Activated T-helper 1 cell treated with anti-CD3 and anti-CD28 coated beads, Interleukin-2, amount 50 U/mL, for 16 hours (primary cell): ENCODE measurements around the gene PPFIA2.

Experiments
- DNase-seq, 2 donors: peaks; one replicate each; pipeline ENCODE4 v3.0.0-alpha.2; 2020; ENCODE audit warnings: low read depth in 1 of 2, low spot score in 1 of 2

PPFIA2 gene

DNA sequence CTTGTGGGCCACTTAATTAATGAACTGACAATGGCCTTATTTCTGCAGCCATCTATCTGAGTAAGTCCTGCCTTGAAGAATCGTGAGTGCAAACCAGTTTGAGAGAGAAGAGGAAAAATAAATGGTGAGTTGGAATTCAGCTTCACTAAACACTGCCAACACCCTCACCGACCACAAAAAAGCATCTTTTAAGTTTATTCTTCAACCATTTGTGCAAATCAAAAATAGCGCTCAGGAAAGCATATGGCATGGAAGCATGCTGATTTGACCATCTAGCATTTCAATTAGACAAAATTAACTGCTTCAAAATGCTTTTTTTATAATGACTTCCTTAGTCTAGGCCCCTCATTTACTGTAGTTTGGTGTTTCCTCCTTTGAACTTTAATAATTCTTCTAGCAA, 294.0 kb downstream of the PPFIA2 start:
- DNase-seq = no peak

DNA sequence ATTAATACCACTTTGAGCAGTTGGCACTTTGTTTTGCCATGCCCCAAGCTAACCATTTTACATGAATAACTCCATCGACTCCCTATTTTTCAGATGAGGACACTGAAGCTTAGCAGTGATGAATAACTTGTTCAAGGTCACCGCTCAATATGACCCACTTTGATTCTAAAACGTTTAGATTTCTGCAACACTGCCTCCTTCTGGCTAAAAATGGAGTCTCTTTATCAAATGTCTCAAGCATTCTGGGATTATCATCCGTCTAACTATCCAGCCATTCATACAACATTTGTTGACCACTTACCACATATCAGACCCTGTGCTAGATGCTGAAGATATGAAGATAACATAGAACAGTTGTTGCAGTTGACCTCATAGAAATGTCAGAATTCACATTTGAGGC, 298.0 kb downstream of the PPFIA2 start:
- no peak for DNase-seq

DNA sequence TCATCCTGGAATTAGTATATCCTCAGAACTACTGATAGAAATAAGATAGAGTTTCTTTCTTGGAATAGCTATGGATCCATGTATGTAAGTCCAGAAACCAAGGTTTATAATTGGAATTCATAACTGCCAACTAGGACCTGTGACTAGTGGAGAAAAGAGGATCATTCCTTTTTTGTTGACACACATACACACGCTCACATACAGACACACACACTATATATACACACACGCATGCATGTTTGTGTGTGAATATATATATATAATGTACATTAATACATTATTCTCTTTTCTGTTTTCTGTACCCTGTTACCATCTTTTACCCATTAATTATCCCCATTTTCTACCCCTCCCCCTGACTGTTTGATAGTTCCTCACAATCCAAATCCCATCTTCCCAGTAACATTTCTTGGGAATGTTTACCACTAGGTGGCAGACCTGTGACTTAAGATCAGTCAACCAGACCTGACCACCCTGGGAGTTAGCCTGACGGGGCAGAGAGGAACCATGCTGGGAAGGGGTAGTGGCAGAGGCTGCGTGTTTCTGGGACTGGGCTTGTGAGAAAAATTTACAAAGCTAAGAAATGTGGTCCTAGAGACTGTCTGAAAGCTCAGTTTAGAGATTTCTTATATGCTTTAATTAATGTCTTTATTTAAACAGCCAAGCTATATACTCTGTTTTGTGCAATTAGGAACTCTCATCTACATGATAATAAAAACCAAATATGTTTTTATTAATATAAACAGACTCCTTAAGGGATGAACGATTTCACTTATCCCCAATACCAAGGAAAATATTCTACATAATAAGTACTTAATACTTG, 308.0 kb downstream of the PPFIA2 start:
- DNase-seq = no peak

DNA sequence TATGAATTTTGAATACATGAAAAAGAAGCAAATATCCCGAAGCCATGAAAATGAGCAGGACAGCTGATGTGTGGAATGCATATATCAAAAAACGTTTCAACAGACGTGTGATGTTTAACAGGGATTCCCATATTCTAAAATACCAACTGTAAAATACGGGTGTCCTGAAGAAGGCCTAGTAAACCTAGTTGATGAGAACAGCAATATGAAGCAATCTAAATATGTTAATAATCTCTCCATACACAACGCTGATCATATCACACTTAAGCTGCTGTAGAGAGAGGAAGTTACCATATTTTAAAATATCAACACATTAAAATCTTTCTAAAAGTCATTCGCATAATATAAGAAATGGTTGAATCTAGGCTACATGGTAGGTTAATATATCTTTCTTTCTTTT, 317.5 kb downstream of the PPFIA2 start:
- no peak for DNase-seq

DNA sequence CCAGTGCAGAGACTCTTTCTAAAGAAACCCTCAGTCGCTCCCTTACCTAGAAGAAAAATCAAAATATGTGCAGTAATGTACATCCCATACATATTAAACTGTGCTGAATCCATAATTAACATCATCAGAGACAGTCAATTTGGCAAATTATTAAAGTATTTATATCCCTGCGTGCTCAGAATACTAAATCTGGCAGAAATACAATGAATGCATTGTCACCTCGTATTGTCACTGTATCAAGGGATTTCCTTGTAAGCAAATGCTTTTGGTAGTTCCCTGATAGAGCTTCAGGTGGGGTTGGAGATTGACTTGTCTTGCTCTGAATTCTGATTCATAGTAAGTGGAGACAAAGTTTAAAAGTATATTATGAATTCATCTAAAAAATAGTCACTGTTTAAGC, 319.1 kb downstream of the PPFIA2 start:
- DNase-seq = no peak

DNA sequence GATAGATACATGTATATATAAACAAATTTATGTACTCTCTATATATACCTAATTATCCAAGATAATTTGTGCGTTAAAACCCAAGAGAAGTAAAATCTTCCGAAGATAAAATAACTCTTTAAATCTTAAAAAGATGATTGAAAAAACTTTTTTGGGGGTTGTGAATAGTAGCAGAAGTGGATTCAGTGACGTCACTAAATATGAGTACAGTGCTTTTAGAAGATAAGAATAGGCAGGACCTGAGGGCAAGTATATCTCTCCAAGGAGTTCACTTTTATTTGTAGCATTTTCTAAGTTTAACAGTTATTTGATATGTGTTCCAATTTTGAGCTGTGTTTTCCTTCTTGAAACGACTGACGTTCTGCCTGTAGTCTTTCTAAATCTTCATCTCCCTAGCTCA, 319.8 kb downstream of the PPFIA2 start:
- DNase-seq = no peak

DNA sequence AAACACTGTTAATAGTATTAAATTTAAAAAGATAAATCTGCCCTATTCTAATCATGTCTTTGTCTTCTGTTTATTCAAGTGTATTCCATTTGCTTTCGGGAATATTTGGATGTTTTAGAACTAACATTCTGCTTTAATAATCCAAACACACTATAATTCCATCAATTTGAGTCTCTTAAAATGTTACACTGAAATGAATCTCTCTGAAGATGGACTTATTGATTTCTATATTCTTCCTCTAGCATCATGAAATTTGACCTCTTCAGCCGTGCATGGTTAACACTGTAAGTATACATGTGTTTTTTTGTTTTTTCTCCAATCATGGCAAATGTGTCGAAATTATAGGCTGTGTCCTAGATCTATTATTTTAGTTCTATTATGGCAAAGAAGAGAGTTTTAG, 342.1 kb downstream of the PPFIA2 start:
- DNase-seq = no peak

DNA sequence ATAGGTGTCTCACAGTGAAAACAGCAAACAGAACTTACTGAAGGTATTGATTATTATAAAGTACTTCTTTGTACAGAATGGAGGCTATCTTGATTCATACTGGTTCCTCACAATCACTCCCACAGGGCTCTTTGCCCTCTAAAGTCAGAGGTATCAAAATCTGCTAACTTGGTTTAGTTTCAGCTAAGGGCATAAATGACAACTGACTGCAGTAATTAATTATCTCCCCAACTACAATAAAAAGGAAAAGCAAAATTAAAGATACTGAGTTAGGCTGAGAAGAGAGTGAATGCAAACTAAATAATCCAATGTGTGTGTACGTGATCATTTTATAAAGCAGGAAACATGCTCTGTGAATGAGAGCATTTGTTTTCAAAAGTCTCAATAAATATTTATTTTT, 342.6 kb downstream of the PPFIA2 start:
- no peak for DNase-seq

DNA sequence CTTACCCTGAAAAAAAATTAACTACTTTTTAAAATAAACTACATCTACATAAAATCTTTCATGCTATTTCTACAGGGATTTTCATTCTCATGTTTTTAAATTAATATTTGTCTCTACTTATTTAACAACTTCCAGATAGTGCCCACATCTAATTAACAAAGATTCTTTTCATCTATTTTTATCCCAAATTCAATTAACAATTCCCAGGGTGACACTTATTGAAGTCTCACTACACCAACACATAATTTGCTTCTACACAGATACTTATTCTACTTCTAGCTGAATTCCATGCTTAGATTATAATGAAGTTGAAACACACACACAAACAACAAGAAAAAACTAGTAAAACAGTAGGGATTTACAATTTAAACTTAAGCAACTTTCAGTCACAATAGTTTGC, 344.7 kb downstream of the PPFIA2 start:
- DNase-seq = no peak

DNA sequence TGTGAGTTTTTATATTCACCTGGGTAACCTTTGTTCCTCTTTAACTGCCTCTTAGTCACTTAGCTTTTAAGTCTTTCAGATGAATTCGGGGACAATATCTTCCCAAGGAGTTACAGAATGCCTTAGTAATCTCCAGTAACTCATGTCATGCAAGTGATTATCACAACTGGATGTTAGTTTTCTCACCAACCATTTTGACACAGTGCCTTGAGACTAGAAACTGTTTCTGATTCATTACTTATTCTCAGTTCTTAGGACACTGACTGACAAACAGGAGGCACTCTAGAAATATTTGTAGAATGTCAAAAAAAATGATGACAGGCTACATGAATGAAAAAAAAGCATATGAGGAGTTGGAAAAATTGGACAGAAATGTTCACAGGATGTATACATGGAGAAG, 346.2 kb downstream of the PPFIA2 start:
- no peak for DNase-seq

DNA sequence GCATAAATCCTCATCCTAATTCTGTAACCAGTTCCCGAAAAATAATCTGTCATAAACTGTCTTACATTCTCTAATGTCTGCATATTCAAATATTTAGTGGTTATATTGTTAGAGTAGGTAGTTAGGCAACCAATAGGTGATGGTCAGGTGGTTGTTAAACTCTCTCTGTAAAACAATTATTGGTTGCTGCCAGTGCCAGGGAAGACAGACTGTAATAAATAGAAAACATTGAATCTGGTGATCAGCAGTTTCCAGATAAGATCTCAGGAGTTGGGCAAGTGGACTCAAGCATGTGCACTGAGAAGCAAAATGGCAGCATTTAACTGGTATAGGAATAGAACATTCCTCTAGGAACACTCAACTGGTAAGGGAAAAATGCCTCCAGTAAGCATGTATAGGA, 355.8 kb downstream of the PPFIA2 start:
- no peak for DNase-seq

DNA sequence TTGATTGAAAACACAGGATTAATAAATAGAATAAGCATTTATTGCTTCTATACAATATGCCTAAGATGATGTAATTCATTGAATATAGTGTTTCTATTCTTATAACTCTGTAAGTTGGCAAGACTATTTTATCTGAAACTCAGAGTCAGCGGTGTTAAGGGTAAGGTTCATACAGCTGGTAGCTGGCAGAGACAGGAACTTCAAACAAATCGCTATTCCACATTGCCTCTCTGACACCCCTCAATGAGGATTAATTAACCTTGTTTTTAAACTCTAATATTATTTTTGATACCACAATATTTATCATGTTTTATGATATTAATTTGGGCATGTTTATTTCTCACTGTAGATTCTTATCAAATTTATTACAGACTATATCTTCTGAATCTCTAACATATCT, 357.9 kb downstream of the PPFIA2 start:
- no peak for DNase-seq

DNA sequence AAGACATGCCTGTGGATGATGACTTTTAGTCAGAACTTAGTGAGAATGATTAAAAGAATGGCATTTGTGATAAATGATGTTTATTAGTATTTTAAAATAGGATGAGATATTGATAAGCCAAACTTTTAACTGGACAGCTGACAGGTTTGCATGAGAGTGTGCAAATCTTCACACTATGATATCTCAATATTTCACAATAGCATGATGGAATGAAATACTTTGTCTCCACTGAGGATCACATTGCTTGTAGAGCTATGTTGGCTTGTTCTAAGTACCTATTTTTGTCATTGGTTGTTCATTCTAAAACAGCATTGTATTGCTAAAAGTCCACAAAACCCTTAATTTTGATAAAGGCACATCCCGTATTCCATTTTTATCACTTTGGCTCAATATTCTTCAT, 359.1 kb downstream of the PPFIA2 start:
- DNase-seq = no peak

DNA sequence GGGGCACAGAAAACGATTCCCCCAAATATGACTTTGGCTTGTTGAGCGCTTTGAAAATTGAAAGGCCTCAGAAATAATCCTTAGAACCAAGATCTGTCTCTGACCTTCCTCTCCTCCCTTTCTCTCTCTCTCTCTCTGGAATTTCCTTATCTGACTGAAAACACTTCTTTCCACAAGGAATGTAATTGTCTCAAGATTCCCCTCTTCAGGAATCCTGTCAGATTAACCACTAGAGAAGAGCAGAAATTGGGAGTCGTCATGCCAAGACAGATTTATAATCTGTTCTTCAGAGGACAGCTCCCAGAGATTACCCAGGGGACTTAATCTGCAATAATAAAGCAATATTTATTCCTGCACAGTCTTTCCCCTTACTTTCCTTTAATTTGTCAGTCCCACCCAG, 363.7 kb downstream of the PPFIA2 start:
- no peak for DNase-seq

DNA sequence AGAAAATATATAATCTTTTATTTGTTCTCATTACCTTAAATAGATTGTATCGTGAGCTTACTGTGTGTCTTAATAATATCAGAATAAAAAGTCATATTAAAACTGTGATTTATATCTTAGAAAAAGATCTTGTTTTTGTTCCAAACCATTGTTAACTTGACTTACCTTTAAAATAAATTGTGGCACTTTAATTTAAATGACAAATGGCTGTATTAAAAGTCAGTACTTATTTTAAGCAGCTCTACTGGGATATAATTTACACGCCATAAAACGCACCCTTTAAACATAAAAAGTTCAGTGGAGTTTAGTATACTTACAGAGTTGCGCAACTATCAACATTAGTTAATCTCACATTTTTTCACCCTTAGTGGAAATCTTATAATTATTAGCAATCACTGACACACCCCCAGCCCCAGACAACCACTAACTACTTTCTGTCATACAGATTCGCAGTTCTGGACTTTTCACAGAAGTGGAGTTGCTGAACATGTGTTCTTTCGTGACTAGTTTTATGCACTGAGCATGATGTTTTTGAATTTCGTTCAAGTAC, 369.5 kb downstream of the PPFIA2 start:
- no peak for DNase-seq

DNA sequence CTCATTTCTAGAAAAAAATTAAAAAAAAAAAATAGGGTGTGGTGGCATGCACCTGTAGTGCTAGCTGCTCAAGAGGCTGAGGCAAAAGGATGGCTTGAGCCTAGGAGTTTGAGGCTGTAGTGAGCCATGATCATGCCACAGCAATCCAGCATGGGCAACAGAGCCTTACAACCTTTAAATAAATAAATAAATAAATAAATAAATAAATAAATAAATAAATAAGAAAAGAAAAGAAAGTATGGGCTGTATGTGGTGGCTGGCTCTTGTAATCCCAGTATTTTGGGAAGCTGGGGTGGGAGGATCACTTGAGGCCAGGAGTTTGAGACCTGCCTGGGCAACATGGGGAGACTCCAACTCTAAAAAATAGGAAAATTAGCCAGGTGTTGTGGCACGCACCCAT, 373.0 kb downstream of the PPFIA2 start:
- no peak for DNase-seq

DNA sequence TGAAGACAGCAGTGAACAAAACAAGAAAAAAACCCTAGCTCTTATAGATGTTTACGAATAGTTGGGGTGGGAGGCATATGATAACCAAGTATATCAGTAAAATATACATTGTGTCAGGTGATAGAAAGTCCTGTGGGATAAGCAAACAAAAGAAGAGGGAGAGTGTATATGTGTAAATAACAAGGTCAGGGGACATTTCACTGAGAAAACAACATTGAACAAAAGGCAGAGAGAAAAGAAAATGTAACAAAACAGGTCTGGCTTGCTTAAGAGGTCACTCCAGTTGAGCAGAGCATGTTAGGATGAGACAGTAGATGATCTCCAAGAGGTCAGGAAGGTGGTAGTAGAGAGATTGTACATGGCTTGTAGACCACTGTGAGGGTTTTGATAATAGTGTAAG, 377.2 kb downstream of the PPFIA2 start:
- DNase-seq = no peak

DNA sequence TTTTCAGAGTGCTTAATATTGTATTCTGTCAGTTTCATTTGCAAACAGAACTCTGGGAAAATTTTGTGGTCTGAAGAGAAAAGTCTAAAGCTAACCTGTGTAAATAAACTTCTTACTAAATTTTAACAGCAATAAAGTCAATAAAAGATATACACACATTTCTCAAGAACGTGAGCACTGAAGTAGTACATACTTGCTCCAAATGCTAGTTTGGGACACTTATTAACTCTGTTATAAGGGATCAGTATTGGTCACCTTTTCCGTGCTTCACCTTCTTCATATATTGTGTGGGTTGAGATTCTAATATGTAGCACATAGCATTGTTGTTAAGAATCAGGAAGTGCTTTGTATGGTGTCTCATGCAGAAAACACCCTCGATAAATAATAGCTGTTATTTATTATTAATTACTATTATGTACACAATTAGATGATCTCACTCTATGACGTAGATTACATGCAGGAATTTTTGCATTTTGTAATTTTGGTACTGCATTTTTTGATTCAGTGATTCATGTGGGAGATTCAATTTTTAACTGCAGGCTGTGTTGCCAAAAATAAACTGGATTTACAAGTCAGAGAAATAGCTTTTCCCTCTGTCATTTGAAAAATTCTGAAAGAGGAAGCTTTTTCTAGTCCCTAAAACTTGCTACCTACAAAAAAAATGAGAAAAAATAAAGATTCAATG, 380.4 kb downstream of the PPFIA2 start:
- no peak for DNase-seq

DNA sequence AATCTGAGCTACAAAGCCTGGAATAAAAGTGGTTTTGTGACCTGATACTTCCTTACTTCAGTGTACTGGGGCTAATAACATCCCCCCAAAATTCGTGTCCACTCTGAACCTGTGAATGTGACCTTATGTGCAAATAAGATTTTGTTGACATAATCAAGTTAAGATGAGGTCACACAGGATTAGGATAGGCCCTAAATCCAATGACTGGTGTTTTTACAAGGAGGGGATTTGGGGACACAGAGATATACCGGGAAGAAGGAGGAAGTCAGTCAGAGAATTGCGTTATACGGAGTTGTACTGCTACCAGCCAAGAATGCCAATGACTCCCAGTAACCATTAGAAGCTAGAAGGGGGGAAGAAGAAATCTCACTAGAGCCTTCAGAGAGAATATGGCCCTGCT, 381.4 kb downstream of the PPFIA2 start:
- DNase-seq = no peak

DNA sequence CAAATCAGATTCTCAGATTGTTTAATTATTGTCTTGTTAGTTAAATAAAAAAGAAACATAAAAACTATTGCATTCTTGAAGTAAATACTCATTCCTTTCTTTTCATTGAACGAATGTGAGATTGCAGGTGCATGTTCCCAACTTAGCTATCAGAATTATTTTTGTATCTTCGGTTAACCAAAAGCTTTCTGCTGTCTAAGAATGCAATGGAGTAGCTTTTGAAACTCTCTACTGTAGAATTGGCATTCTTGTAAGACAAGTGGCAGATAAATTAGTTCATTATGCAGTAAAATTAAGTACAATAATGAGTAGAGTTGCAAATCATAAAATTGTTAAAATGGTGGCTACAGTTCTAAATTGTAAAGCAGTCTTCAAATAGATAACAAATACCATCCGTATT, 383.2 kb downstream of the PPFIA2 start:
- DNase-seq = no peak

DNA sequence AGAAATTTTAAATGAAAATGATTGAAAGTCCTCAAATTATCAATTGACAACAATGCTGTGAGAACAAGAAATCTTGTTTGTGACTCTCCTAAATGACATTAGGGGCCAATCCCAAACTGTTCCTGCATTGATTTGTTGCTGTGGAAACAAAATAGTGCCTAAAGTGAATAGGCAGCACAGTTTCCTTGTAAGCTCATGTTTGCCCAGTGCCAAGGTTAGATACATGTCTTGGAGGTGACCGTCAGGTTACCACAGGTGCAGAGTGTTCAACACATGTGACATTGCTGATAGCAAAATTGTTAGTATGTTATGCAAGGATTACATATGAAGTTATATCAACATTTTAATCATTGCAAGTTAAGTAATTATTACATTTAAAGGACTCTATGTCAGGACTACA, 388.7 kb downstream of the PPFIA2 start:
- DNase-seq = no peak

DNA sequence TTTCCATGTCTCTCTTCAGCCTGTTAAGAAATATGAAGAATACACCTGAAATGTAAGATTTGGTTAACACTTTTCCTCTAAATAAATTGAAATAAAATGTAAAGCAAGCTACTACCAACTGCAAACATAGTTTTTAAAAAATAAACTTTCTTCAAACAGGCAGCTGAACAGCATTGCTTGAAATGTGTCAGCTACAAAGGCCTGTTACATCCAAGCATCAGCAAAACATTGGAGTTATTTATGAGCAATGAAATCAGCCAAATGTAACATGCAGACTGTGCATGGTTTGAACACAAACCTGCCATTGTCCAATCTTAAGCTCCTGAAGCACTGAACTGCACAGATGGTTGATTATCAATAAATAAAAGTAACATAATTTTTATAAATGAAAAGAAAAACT, 390.0 kb downstream of the PPFIA2 start:
- DNase-seq = no peak

DNA sequence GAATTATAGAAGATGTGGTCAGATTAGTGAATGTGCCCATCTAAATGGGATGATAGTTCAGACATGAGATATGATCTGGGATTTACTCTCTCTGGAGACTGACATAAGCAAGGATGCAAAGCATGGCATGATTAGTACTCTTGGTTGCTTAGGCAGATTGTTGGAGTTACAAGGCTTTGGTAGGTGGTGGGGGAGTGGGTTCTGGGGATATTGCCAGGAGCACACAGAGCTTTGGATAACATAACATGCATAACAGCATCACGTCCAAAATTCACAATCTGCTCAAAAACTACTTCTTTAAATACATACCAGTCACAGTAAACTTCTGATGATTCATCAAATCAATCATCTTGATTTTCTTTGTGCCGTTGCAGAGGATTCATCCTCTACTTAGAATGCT, 393.9 kb downstream of the PPFIA2 start:
- DNase-seq = no peak
